Loucy (cell line): ENCODE results near the gene SLC11A1.

Source experiments
- H2AFZ ChIP-seq: fragments of 200-600 bp; sonication (generic); 2 replicates; pipeline ENCODE4 v1.6.0; 2016; ENCODE audit warnings: antibody characterized with exemption, mild to moderate bottlenecking, low read length, moderate library complexity
- H3F3A ChIP-seq: fragments of 200-600 bp; 2 replicates; pipeline ENCODE4 v1.6.0; 2016; ENCODE audit warnings: antibody characterized with exemption, low read depth, mild to moderate bottlenecking
- H3K27me3 ChIP-seq: fragments of 200-600 bp; sonication (generic); 2 replicates; pipeline ENCODE4 v1.6.1; 2014; ENCODE audit warnings: low read length, mild to moderate bottlenecking; ENCODE audit not compliant: insufficient read depth, poor library complexity, severe bottlenecking
- H3K36me3 ChIP-seq: fragments of 200-600 bp; sonication (generic); 2 replicates; pipeline ENCODE4 v1.6.1; 2016; ENCODE audit warnings: low read length; ENCODE audit not compliant: insufficient read depth
- H3K4me1 ChIP-seq: fragments of 200-600 bp; sonication (generic); 2 replicates; pipeline ENCODE4 v1.5.1; 2014; ENCODE audit warnings: low read length, mild to moderate bottlenecking; ENCODE audit not compliant: insufficient read depth, poor library complexity, severe bottlenecking
- H3K4me2 ChIP-seq: fragments of 200-600 bp; sonication (generic); 2 replicates; pipeline ENCODE4 v1.6.0; 2014; ENCODE audit warnings: antibody characterized with exemption, low read length, low read depth, mild to moderate bottlenecking; ENCODE audit not compliant: poor library complexity, severe bottlenecking
- H3K4me3 ChIP-seq: fragments of 200-600 bp; sonication (generic); 2 replicates; pipeline ENCODE4 v1.5.1; 2014; ENCODE audit warnings: low read length, mild to moderate bottlenecking, mixed read lengths; ENCODE audit not compliant: poor library complexity, severe bottlenecking
- H3K79me2 ChIP-seq: fragments of 200-600 bp; sonication (generic); 2 replicates; pipeline ENCODE4 v1.6.1; 2014; ENCODE audit warnings: low read length; ENCODE audit not compliant: insufficient read depth
- H3K9ac ChIP-seq: fragments of 200-600 bp; sonication (generic); 2 replicates; pipeline ENCODE4 v1.6.0; 2014; ENCODE audit warnings: mild to moderate bottlenecking, low read depth, low read length, moderate library complexity; ENCODE audit not compliant: poor library complexity, severe bottlenecking
- H3K9me2 ChIP-seq: fragments of 200-600 bp; sonication (generic); replicated peaks from 2 replicates; pipeline ENCODE4 v1.6.1; 2016; ENCODE audit warnings: low read depth, low read length, mixed read lengths
- H3K9me3 ChIP-seq: fragments of 200-600 bp; sonication (generic); 2 replicates; pipeline ENCODE4 v1.6.1; 2014; ENCODE audit warnings: mild to moderate bottlenecking, antibody characterized with exemption, low read length, low read depth; ENCODE audit not compliant: insufficient read depth
- H4K20me1 ChIP-seq: fragments of 200-600 bp; sonication (generic); 2 replicates; pipeline ENCODE4 v1.6.0; 2014; ENCODE audit warnings: antibody characterized with exemption, low read length, mild to moderate bottlenecking; ENCODE audit not compliant: insufficient read depth, poor library complexity, severe bottlenecking
- EZH2phosphoT487 ChIP-seq: fragments of 200-600 bp; IDR thresholded peaks from 2 replicates; pipeline ENCODE4 v1.6.1; 2018; ENCODE audit warnings: antibody characterized with exemption, mild to moderate bottlenecking, moderate library complexity, borderline replicate concordance
- TF ChIP-seq, protein P1 (sequence below): fragments of 200-600 bp; sonication (generic); conservative IDR thresholded peaks from 2 replicates; pipeline ENCODE4 v1.5.1; 2014; ENCODE audit warnings: mild to moderate bottlenecking, antibody characterized with exemption, low read length

SLC11A1 gene

GRCh38 chr2:218423584-218423983 is 41.5 kb downstream of the SLC11A1 start:
- Histone ChIP-seq H4K20me1 (no peaks in the 10 kb centered on the region), H3K79me2 (no peaks in the 10 kb centered on the region), H2AFZ (no peak overlapping the region), H3K4me3 (no peak overlapping the region), H3K9ac (no peak overlapping the region), H3K4me1 (no peaks in the 10 kb centered on the region), H3K9me2 (no peaks in the 10 kb centered on the region), H3K27me3 (no peaks in the 10 kb centered on the region), H3K4me2 (no peak overlapping the region), H3K36me3 (no peaks in the 10 kb centered on the region), H3F3A (no peaks in the 10 kb centered on the region), H3K9me3 (no peaks in the 10 kb centered on the region)
- no peak for TF ChIP-seq EZH2phosphoT487
- TF ChIP-seq, protein P1, sequence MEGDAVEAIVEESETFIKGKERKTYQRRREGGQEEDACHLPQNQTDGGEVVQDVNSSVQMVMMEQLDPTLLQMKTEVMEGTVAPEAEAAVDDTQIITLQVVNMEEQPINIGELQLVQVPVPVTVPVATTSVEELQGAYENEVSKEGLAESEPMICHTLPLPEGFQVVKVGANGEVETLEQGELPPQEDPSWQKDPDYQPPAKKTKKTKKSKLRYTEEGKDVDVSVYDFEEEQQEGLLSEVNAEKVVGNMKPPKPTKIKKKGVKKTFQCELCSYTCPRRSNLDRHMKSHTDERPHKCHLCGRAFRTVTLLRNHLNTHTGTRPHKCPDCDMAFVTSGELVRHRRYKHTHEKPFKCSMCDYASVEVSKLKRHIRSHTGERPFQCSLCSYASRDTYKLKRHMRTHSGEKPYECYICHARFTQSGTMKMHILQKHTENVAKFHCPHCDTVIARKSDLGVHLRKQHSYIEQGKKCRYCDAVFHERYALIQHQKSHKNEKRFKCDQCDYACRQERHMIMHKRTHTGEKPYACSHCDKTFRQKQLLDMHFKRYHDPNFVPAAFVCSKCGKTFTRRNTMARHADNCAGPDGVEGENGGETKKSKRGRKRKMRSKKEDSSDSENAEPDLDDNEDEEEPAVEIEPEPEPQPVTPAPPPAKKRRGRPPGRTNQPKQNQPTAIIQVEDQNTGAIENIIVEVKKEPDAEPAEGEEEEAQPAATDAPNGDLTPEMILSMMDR, result no peak

GRCh38 chr2:218425531-218425930 is 43.5 kb downstream of the SLC11A1 start:
- no peaks in the 10 kb centered on the region for H3K9me2 ChIP-seq
- H3K4me3 ChIP-seq, result no peak overlapping the region
- peaks cover 3% of the 10 kb centered on the region for H3K4me1 ChIP-seq
- H3F3A ChIP-seq, result no peaks in the 10 kb centered on the region
- H3K36me3 ChIP-seq, result no peaks in the 10 kb centered on the region
- no peak for TF ChIP-seq EZH2phosphoT487
- TF ChIP-seq, protein P1, result no peak
- H3K4me2 ChIP-seq, result no peak overlapping the region
- no peaks in the 10 kb centered on the region for H3K9me3 ChIP-seq
- no peak overlapping the region for H3K9ac ChIP-seq
- no peaks in the 10 kb centered on the region for H4K20me1 ChIP-seq
- H2AFZ ChIP-seq, result no peak overlapping the region
- no peaks in the 10 kb centered on the region for H3K79me2 ChIP-seq
- H3K27me3 ChIP-seq, result no peaks in the 10 kb centered on the region

GRCh38 chr2:218427741-218428140 is 45.7 kb downstream of the SLC11A1 start:
- Histone ChIP-seq H3F3A (no peaks in the 10 kb centered on the region), H4K20me1 (no peaks in the 10 kb centered on the region), H3K79me2 (no peaks in the 10 kb centered on the region), H3K27me3 (no peaks in the 10 kb centered on the region), H3K9me3 (no peaks in the 10 kb centered on the region), H3K36me3 (no peaks in the 10 kb centered on the region), H3K9me2 (no peaks in the 10 kb centered on the region), H3K4me2 (no peak overlapping the region), H3K4me3 (no peak overlapping the region), H3K4me1 (peaks cover 3% of the 10 kb centered on the region), H3K9ac (no peak overlapping the region), H2AFZ (no peak overlapping the region)
- TF ChIP-seq, protein P1, result no peak
- TF ChIP-seq EZH2phosphoT487, result no peak
